HG03457 (cell line): ENCODE data around the gene RBBP4.
"Not testable (repeated sequence)": the region's sequence is repeated elsewhere in the genome, so short reads cannot be mapped to it uniquely, and the experiment has no call there.

Source experiments
- ATAC-seq: cut with Tn5 transposase; IDR thresholded peaks from one replicate; pipeline ENCODE4 v1.9.1; 2021; ENCODE audit warnings: moderate number of reproducible peaks; ENCODE audit not compliant: unreplicated experiment

Gene RBBP4

GRCh38 chr1:32650752-32651460, at the start of gene RBBP4:
Gene RBBP4 (plus strand): TSS chr1:32651208. CDS start chr1:32651307, 99 bp downstream.
- ATAC-seq = peak; percentile 68

- no peak for ATAC-seq
Observed at GRCh38 chr1:32605711-32606424, 45.1 kb upstream of the RBBP4 start.

- no peak for ATAC-seq
Observed at GRCh38 chr1:32606565-32607371, 44.2 kb upstream of the RBBP4 start.

- ATAC-seq = no peak
Observed at GRCh38 chr1:32609180-32609579, 41.8 kb upstream of the RBBP4 start.

- ATAC-seq = no peak
Observed at GRCh38 chr1:32611859-32612188, 39.2 kb upstream of the RBBP4 start.

GRCh38 chr1:32612189-32612881, 38.7 kb upstream of the RBBP4 start:
- ATAC-seq = no peak

GRCh38 chr1:32613472-32613871, 37.5 kb upstream of the RBBP4 start:
- ATAC-seq = no peak

- no peak for ATAC-seq
Observed at GRCh38 chr1:32618673-32619221, 32.3 kb upstream of the RBBP4 start.

- no peak for ATAC-seq
Observed at GRCh38 chr1:32619701-32620485, 31.1 kb upstream of the RBBP4 start.

- ATAC-seq = no peak
Observed at GRCh38 chr1:32622205-32622604, 28.8 kb upstream of the RBBP4 start.

- ATAC-seq = no peak
Observed at GRCh38 chr1:32622806-32623681, 28.0 kb upstream of the RBBP4 start.

GRCh38 chr1:32623775-32624174, 27.2 kb upstream of the RBBP4 start:
- no peak for ATAC-seq

GRCh38 chr1:32626176-32626575, 24.8 kb upstream of the RBBP4 start:
- ATAC-seq = no peak

GRCh38 chr1:32627596-32628162, 23.3 kb upstream of the RBBP4 start:
- ATAC-seq = no peak

GRCh38 chr1:32630173-32630572, 20.8 kb upstream of the RBBP4 start:
- not testable (repeated sequence) for ATAC-seq

GRCh38 chr1:32632829-32633228, 18.2 kb upstream of the RBBP4 start:
- no peak for ATAC-seq

- ATAC-seq = no peak
Observed at GRCh38 chr1:32635508-32636277, 15.3 kb upstream of the RBBP4 start.
